A549 treated with ZK216348 at 1 μM for 4 hours (cell line): ENCODE data around the gene HS2ST1. TPM values are rescaled to one million over a fixed set of nuclear protein-coding genes. Genes with fewer than 3 reads are reported as not detected.

Source experiments
- total RNA-seq: library from RNA; stranded (reverse); fragments of 200-300 nt; extraction: Qiagen RNA extraction; gene quantifications from 5 replicates; pipeline ENCODE4 v1.2.3, GENCODE V29; 2022; ENCODE audit warnings: low read depth

The HS2ST1 gene
- total RNA-seq, result 6.1 to 12.7 TPM (median 12.0 TPM) in 5 replicates

DNA sequence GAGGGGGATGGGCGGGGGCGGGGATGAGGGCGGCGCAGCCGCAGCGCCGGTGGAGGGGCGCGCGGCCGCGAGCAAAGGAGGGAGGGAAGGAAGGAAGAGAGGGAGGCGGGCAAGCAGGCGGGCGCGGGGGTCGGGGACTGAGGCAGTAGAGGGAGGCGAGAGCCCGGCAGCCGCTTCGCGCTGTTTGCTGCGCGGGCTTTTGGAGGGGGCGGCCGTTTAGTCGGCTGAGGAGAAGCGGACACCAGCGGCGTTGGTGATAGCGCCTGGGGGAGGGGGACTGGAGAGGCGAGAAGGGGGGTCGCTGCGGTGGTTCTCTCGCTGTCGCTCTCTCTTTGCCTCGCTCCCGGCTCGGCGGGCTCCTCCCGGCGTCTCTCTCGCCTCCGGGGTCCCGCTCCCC is at the start of gene HS2ST1:
TSS of gene HS2ST1 (plus strand) at position 35 of the 397 bp plus-strand sequence.

DNA sequence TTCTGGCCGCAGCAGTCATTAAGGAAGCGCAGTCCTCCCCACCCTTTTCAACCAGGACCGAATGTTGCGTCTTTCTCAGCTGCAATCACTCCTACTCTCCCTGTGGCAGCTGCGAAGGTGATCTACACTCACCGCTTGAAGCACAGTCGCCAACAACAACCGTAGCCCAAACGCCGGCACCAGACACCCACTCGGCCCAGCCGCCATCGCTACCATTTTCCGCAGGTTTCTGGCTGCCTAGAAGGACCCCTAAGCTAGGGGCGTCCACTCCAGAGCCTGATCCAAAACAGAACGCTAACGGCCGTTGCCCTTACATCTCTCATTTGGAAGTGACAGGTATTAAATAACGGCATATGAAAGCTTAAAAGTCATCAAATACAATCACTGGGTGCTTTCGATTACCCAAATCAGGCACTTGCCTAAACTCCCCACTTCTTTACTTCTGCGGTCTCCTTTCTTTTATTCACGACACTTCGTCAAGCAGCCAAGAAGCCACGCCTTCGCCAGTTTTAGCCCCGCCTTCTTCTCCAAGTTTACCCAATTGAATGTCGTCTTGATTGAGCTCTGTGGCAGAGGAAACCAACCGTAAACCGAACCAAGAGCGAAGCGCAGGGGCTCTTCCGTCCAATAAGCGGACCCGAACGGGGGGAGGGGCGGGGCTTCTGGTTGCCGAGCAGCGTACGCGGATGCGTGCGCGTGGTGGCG is 387 bp upstream of the HS2ST1 start, which contains the start of gene SELENOF:
TSS of gene SELENOF (minus strand) at position 231 of the 705 bp plus-strand sequence. CDS start at position 216, 15 bp downstream.

Other genes starting within 250 kb of the HS2ST1 start
- 33.6 to 44.4 TPM (median 35.1 TPM) in 5 replicates for gene SH3GLB1, start 210.1 kb upstream of the HS2ST1 start, total RNA-seq
- gene SELENOF, start 509 bp upstream of the HS2ST1 start, total RNA-seq, result 120 to 185 TPM (median 150 TPM) in 5 replicates